Raji (cell line): ENCODE results near the gene TBC1D10A.

Experiments used
- POLR2A ChIP-seq: IDR thresholded peaks from 2 replicates; pipeline ENCODE4 v1.6.1; 2011; ENCODE audit warnings: low read depth, low read length, control low read depth; ENCODE audit not compliant: insufficient read depth

The TBC1D10A gene

GRCh38 chr22:30265131-30265720, 61.5 kb downstream of the TBC1D10A start:
- TF ChIP-seq POLR2A = no peak

GRCh38 chr22:30263883-30264282, 62.9 kb downstream of the TBC1D10A start:
- TF ChIP-seq POLR2A = no peak

- no peak for TF ChIP-seq POLR2A
Measured at GRCh38 chr22:30262917-30263741, 63.6 kb downstream of the TBC1D10A start.

- TF ChIP-seq POLR2A = no peak
Measured at GRCh38 chr22:30262112-30262511, 64.6 kb downstream of the TBC1D10A start.

- no peak for TF ChIP-seq POLR2A
Measured at GRCh38 chr22:30261134-30261533, 65.6 kb downstream of the TBC1D10A start.

- no peak for TF ChIP-seq POLR2A
Measured at GRCh38 chr22:30260682-30261081, 66.1 kb downstream of the TBC1D10A start.

- no peak for TF ChIP-seq POLR2A
Measured at GRCh38 chr22:30260276-30260675, 66.5 kb downstream of the TBC1D10A start.

- TF ChIP-seq POLR2A = no peak
Measured at GRCh38 chr22:30254314-30254713, 72.4 kb downstream of the TBC1D10A start.

- TF ChIP-seq POLR2A = no peak
Measured at GRCh38 chr22:30253205-30253852, 73.4 kb downstream of the TBC1D10A start.

- TF ChIP-seq POLR2A = no peak
Measured at GRCh38 chr22:30252411-30253204, 74.1 kb downstream of the TBC1D10A start.

GRCh38 chr22:30251711-30252110, 75.0 kb downstream of the TBC1D10A start:
- no peak for TF ChIP-seq POLR2A

- TF ChIP-seq POLR2A = no peak
Measured at GRCh38 chr22:30250661-30251267, 76.0 kb downstream of the TBC1D10A start.

GRCh38 chr22:30250039-30250565, 76.6 kb downstream of the TBC1D10A start:
- no peak for TF ChIP-seq POLR2A

GRCh38 chr22:30249049-30250038, 77.4 kb downstream of the TBC1D10A start:
- TF ChIP-seq POLR2A = no peak

- no peak for TF ChIP-seq POLR2A
Measured at GRCh38 chr22:30248484-30248883, 78.3 kb downstream of the TBC1D10A start.
